Measurements from ENCODE around the gene CNTRL.
A peak's percentile ranks its signal among the peaks of the same experiment; 100 is the strongest.

The CNTRL gene

GRCh38 chr9:121182101-121182836, 107.5 kb downstream of the CNTRL start:
- DNase-seq (ENCODE audit: low read depth): no peak

GRCh38 chr9:121182989-121183388, 108.2 kb downstream of the CNTRL start:
- DNase-seq (ENCODE audit: low read depth): no peak

GRCh38 chr9:121183666-121184423, 109.1 kb downstream of the CNTRL start:
- DNase-seq (ENCODE audit: low read depth): no peak

- DNase-seq (ENCODE audit: low read depth): no peak
These were observed 109.7 kb downstream of the CNTRL start for GRCh38 chr9:121184463-121184862.

GRCh38 chr9:121185178-121185745, 110.5 kb downstream of the CNTRL start:
- DNase-seq (ENCODE audit: low read depth): no peak

- DNase-seq (ENCODE audit: low read depth): no peak
These were observed 111.1 kb downstream of the CNTRL start for GRCh38 chr9:121185774-121186403.

- DNase-seq (ENCODE audit: low read depth): no peak
These were observed 113.0 kb downstream of the CNTRL start for GRCh38 chr9:121187636-121188305.

GRCh38 chr9:121189006-121189405, 114.3 kb downstream of the CNTRL start:
- DNase-seq (ENCODE audit: low read depth): no peak

GRCh38 chr9:121189660-121190059, 114.9 kb downstream of the CNTRL start:
- DNase-seq (ENCODE audit: low read depth): no peak

GRCh38 chr9:121191235-121191634, 116.5 kb downstream of the CNTRL start:
- DNase-seq (ENCODE audit: low read depth): no peak

- DNase-seq (ENCODE audit: low read depth): no peak
These were observed 117.8 kb downstream of the CNTRL start for GRCh38 chr9:121192518-121192917.

- DNase-seq (ENCODE audit: low read depth): no peak
These were observed 118.3 kb downstream of the CNTRL start for GRCh38 chr9:121192959-121193640.

GRCh38 chr9:121194730-121195129, 120.0 kb downstream of the CNTRL start:
- no peak for DNase-seq (ENCODE audit: low read depth)

- no peak for DNase-seq (ENCODE audit: low read depth)
These were observed 121.6 kb downstream of the CNTRL start for GRCh38 chr9:121196389-121196788.

GRCh38 chr9:121197132-121197531, 122.4 kb downstream of the CNTRL start:
- no peak for DNase-seq (ENCODE audit: low read depth)

GRCh38 chr9:121198512-121199042, 123.8 kb downstream of the CNTRL start:
- no peak for DNase-seq (ENCODE audit: low read depth)

- DNase-seq (ENCODE audit: low read depth): no peak
These were observed 125.2 kb downstream of the CNTRL start for GRCh38 chr9:121199921-121200320.

GRCh38 chr9:121200356-121200755, 125.6 kb downstream of the CNTRL start:
- DNase-seq (ENCODE audit: low read depth): no peak

- DNase-seq (ENCODE audit: low read depth): no peak
These were observed 126.4 kb downstream of the CNTRL start for GRCh38 chr9:121201045-121201737.

GRCh38 chr9:121201738-121202533, 127.2 kb downstream of the CNTRL start, which contains the start of gene RAB14:
RAB14 (minus strand) TSS chr9:121201869; CDS start chr9:121193412, 8,457 bp downstream.
- DNase-seq (ENCODE audit: low read depth): peak; percentile 100

Data from stimulated activated CD8-positive, alpha-beta memory T cell treated with anti-CD3 and anti-CD28 coated beads, Interleukin-7, amount 100 ng/mL, for 24 hours (primary cell).